Measurements from ENCODE around the gene DUSP6.

Gene DUSP6

DNA sequence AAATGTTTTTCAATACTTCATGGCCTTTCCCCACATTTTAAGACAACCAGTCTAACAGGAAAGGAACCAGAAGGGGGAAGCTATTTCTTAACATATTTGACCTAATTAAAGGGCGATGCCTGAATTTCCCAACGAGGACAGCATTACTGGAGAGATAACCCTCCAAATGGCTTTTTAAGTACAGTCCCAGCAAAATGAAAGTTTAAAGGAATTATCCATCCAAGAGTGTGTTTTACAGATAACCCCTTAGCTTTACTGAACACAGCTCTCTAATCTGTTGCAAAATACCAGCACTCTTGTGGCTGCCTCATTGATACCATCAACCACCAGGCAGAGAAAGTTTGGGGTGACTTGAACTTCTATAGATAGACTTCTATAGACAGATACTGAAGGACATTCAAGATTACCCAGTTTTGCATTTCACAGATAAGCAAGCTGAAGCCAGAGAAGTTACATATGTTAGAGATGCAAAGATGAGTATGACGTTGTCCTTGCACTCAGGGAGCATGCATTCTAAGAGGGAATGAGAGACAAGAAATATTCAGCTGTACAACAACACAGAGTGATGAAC, 41.3 kb upstream of the DUSP6 start:
- Histone ChIP-seq H3K23ac (ENCODE audit: low read length in 2 of 2) (no peak overlapping the region), H2BK12ac (ENCODE audit: low read length in 2 of 2) (no peak overlapping the region), H3K36me3 (ENCODE audit: control insufficient read depth in 1 of 2, insufficient read depth in 2 of 2, low read depth in 1 of 2, low read length in 2 of 2) (no peaks in the 10 kb centered on the region), H3K9ac (ENCODE audit: low read length) (no peak overlapping the region), H3K4me2 (ENCODE audit: low read length, poor library complexity, severe bottlenecking) (no peak overlapping the region), H3K9me3 (ENCODE audit: control insufficient read depth, low read length) (no peaks in the 10 kb centered on the region), H3K4me1 (ENCODE audit: control insufficient read depth, insufficient read depth, low read depth, low read length) (peaks cover 9% of the 10 kb centered on the region), H3K79me1 (replicated peaks; ENCODE audit: low read length, poor library complexity, severe bottlenecking) (no peaks in the 10 kb centered on the region), H2AK5ac (ENCODE audit: low read length, severe bottlenecking) (no peak overlapping the region), H3K27ac (ENCODE audit: low read length, poor library complexity, severe bottlenecking) (no peak overlapping the region), H2BK15ac (ENCODE audit: low read depth, poor library complexity, severe bottlenecking) (no peak overlapping the region), H2BK120ac (ENCODE audit: low read depth, low read length) (no peak overlapping the region), H3K18ac (ENCODE audit: low read depth in 1 of 2, low read length in 2 of 2) (no peak overlapping the region), H4K8ac (ENCODE audit: low read length) (no peak overlapping the region), H3K14ac (ENCODE audit: low read length in 2 of 2) (no peak overlapping the region), H3K4me3 (ENCODE audit: insufficient read depth in 1 of 2, low read depth in 1 of 2, low read length in 2 of 2) (no peak overlapping the region), H3K27me3 (ENCODE audit: control insufficient read depth in 1 of 2, insufficient read depth in 1 of 2, low read length in 2 of 2) (no peaks in the 10 kb centered on the region), H2AFZ (ENCODE audit: low read depth, low read length) (no peak overlapping the region), H2BK5ac (ENCODE audit: low read depth, low read length, poor library complexity, severe bottlenecking) (no peak overlapping the region), H4K91ac (ENCODE audit: low read length) (no peak overlapping the region), H3K4ac (ENCODE audit: low read depth in 1 of 2, low read length in 2 of 2) (no peak overlapping the region)
- DNase-seq = no peak
- 67% methylated on average over 3 of the region's 3 CpGs for WGBS

DNA sequence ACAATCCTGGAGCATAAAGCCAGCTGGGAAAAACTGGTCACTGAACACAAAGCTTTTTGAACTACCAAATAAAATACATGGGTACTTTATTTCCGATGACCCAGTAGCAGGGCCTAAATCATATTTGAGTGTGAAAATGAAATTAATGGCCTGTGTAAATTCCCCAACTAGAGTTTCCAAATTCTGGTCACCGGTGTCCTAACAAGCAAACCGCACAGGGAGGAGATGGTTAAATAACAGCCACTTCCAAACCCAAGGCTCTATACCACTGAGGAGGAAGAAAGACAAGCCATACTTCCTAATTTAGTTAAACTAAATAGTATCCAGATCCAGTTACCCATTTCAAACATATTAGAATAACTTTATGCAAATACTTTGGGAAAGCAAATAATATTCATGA, 40.1 kb upstream of the DUSP6 start:
- Histone ChIP-seq H2BK5ac (ENCODE audit: low read depth, low read length, poor library complexity, severe bottlenecking) (no peak overlapping the region), H3K23ac (ENCODE audit: low read length in 2 of 2) (no peak overlapping the region), H3K27ac (ENCODE audit: low read length, poor library complexity, severe bottlenecking) (no peak overlapping the region), H3K4ac (ENCODE audit: low read depth in 1 of 2, low read length in 2 of 2) (no peak overlapping the region), H3K18ac (ENCODE audit: low read depth in 1 of 2, low read length in 2 of 2) (no peak overlapping the region), H3K4me2 (ENCODE audit: low read length, poor library complexity, severe bottlenecking) (no peak overlapping the region), H2BK120ac (ENCODE audit: low read depth, low read length) (peak overlapping the region; percentile 27), H3K9ac (ENCODE audit: low read length) (no peak overlapping the region), H2BK12ac (ENCODE audit: low read length in 2 of 2) (no peak overlapping the region), H3K79me1 (replicated peaks; ENCODE audit: low read length, poor library complexity, severe bottlenecking) (no peaks in the 10 kb centered on the region), H3K27me3 (ENCODE audit: control insufficient read depth in 1 of 2, insufficient read depth in 1 of 2, low read length in 2 of 2) (no peaks in the 10 kb centered on the region), H4K91ac (ENCODE audit: low read length) (no peak overlapping the region), H2AK5ac (ENCODE audit: low read length, severe bottlenecking) (no peak overlapping the region), H4K8ac (ENCODE audit: low read length) (no peak overlapping the region), H3K36me3 (ENCODE audit: control insufficient read depth in 1 of 2, insufficient read depth in 2 of 2, low read depth in 1 of 2, low read length in 2 of 2) (no peaks in the 10 kb centered on the region), H2AFZ (ENCODE audit: low read depth, low read length) (no peak overlapping the region), H3K9me3 (ENCODE audit: control insufficient read depth, low read length) (no peaks in the 10 kb centered on the region), H3K14ac (ENCODE audit: low read length in 2 of 2) (no peak overlapping the region), H2BK15ac (ENCODE audit: low read depth, poor library complexity, severe bottlenecking) (no peak overlapping the region), H3K4me1 (ENCODE audit: control insufficient read depth, insufficient read depth, low read depth, low read length) (peaks cover 9% of the 10 kb centered on the region), H3K4me3 (ENCODE audit: insufficient read depth in 1 of 2, low read depth in 1 of 2, low read length in 2 of 2) (no peak overlapping the region)
- no peak for DNase-seq
- WGBS = 100% methylated on average over 3 of the region's 3 CpGs

DNA sequence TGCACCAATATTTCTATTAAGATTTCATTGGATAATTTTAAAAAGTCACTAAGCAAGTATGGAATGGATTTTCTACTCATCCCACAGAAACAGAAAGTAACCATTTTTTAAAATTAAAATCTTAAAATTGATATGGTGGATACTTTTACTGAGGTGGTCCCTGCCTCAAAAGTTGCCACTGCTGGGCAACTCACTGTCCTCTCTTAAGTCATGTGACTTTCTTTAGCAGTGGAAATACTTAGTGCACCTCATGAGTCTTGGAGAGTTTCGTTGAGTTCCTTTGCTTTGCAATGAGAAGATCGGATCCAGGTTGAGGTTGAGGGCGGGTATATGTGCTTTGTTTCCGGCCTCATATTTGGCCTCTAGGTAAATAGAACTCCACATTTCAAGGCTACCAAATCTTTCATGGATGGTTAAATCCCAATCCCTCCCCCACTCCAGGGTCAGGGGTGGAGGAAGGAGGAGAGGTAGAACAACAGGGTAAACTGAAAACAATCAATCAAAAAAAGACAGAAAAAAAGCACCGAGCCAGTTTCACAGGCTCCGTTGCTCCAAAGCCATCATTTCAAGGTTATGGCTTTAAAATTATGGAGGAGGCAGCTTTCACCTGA, 39.5 kb upstream of the DUSP6 start:
- Histone ChIP-seq H3K79me1 (replicated peaks; ENCODE audit: low read length, poor library complexity, severe bottlenecking) (no peaks in the 10 kb centered on the region), H3K14ac (ENCODE audit: low read length in 2 of 2) (no peak overlapping the region), H3K27me3 (ENCODE audit: control insufficient read depth in 1 of 2, insufficient read depth in 1 of 2, low read length in 2 of 2) (no peaks in the 10 kb centered on the region), H2BK15ac (ENCODE audit: low read depth, poor library complexity, severe bottlenecking) (no peak overlapping the region), H2AFZ (ENCODE audit: low read depth, low read length) (no peak overlapping the region), H3K9me3 (ENCODE audit: control insufficient read depth, low read length) (no peaks in the 10 kb centered on the region), H3K4me2 (ENCODE audit: low read length, poor library complexity, severe bottlenecking) (no peak overlapping the region), H2BK120ac (ENCODE audit: low read depth, low read length) (peak overlapping the region; percentile 27), H3K4me3 (ENCODE audit: insufficient read depth in 1 of 2, low read depth in 1 of 2, low read length in 2 of 2) (no peak overlapping the region), H3K23ac (ENCODE audit: low read length in 2 of 2) (no peak overlapping the region), H2BK12ac (ENCODE audit: low read length in 2 of 2) (peak overlapping the region in 1 of 2 experiments; percentile 87), H4K91ac (ENCODE audit: low read length) (no peak overlapping the region), H3K36me3 (ENCODE audit: control insufficient read depth in 1 of 2, insufficient read depth in 2 of 2, low read depth in 1 of 2, low read length in 2 of 2) (no peaks in the 10 kb centered on the region), H3K4me1 (ENCODE audit: control insufficient read depth, insufficient read depth, low read depth, low read length) (peaks cover 9% of the 10 kb centered on the region), H4K8ac (ENCODE audit: low read length) (no peak overlapping the region), H3K27ac (ENCODE audit: low read length, poor library complexity, severe bottlenecking) (no peak overlapping the region), H3K9ac (ENCODE audit: low read length) (no peak overlapping the region), H2AK5ac (ENCODE audit: low read length, severe bottlenecking) (peak overlapping the region; percentile 78), H3K18ac (ENCODE audit: low read depth in 1 of 2, low read length in 2 of 2) (no peak overlapping the region), H3K4ac (ENCODE audit: low read depth in 1 of 2, low read length in 2 of 2) (no peak overlapping the region), H2BK5ac (ENCODE audit: low read depth, low read length, poor library complexity, severe bottlenecking) (no peak overlapping the region)
- no peak for DNase-seq
- WGBS = 96% methylated on average over 4 of the region's 6 CpGs

DNA sequence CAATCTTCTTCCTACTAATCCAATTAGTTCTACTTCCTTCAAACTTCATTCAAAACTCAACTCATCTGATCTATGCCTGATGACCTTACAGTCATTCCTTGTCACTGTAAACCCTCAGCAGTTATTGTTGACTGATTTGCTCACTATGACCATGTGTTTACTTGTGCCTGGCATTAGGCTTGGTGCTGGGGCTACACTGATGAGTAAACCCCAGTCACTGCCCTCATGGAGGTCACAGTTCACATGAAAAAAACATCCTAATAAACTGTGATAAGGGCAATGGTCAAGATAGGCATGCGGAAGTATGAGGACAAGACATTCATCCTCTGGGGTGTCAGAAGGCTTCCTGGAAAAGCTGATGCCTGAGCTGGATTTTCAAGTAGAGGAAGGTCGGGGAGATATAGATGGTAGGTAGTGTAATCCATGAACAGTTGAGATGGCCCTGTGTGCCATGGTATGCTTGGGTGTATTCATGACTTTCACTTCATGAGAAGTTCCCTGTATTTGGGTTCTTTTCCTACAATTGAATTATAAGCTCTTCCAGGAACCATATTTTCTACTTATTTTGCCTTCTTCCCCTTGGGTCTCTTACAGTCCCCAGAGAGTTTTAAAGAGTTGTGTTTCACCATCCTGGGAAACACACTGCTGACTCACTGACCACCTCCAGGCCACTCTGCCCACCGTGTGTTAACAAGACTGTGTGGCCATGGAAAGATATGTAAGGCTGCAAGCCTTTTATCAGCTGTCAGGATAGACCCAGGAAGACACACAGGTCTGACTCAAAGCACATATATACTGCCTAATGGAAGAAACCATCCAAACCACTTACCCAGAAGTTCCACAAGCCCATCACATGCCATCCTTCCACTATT, 38.7 kb upstream of the DUSP6 start:
- H3K9me3 ChIP-seq (ENCODE audit: control insufficient read depth, low read length) = no peaks in the 10 kb centered on the region
- H2AFZ ChIP-seq (ENCODE audit: low read depth, low read length) = no peak overlapping the region
- no peak overlapping the region for H3K4me2 ChIP-seq (ENCODE audit: low read length, poor library complexity, severe bottlenecking)
- no peaks in the 10 kb centered on the region for H3K27me3 ChIP-seq (ENCODE audit: control insufficient read depth in 1 of 2, insufficient read depth in 1 of 2, low read length in 2 of 2)
- no peaks in the 10 kb centered on the region for H3K79me1 ChIP-seq (replicated peaks; ENCODE audit: low read length, poor library complexity, severe bottlenecking)
- H2AK5ac ChIP-seq (ENCODE audit: low read length, severe bottlenecking) = peak overlapping the region; percentile 89
- peak overlapping the region; percentile 6 to 82 for H3K18ac ChIP-seq (ENCODE audit: low read depth in 1 of 2, low read length in 2 of 2)
- H3K9ac ChIP-seq (ENCODE audit: low read length) = no peak overlapping the region
- H3K23ac ChIP-seq (ENCODE audit: low read length in 2 of 2) = no peak overlapping the region
- H3K14ac ChIP-seq (ENCODE audit: low read length in 2 of 2) = no peak overlapping the region
- H3K4me1 ChIP-seq (ENCODE audit: control insufficient read depth, insufficient read depth, low read depth, low read length) = peaks cover 9% of the 10 kb centered on the region
- WGBS = 20% methylated on average over 3 of the region's 3 CpGs
- no peaks in the 10 kb centered on the region for H3K36me3 ChIP-seq (ENCODE audit: control insufficient read depth in 1 of 2, insufficient read depth in 2 of 2, low read depth in 1 of 2, low read length in 2 of 2)
- H2BK5ac ChIP-seq (ENCODE audit: low read depth, low read length, poor library complexity, severe bottlenecking) = no peak overlapping the region
- peak overlapping the region; percentile 85 for H3K27ac ChIP-seq (ENCODE audit: low read length, poor library complexity, severe bottlenecking)
- H4K8ac ChIP-seq (ENCODE audit: low read length) = peak overlapping the region; percentile 57
- peak overlapping the region in 1 of 2 experiments; percentile 87 for H2BK12ac ChIP-seq (ENCODE audit: low read length in 2 of 2)
- H2BK120ac ChIP-seq (ENCODE audit: low read depth, low read length) = peak overlapping the region; percentile 37
- no peak overlapping the region for H3K4me3 ChIP-seq (ENCODE audit: insufficient read depth in 1 of 2, low read depth in 1 of 2, low read length in 2 of 2)
- peak overlapping the region; percentile 40 for H4K91ac ChIP-seq (ENCODE audit: low read length)
- H2BK15ac ChIP-seq (ENCODE audit: low read depth, poor library complexity, severe bottlenecking) = no peak overlapping the region
- peak; percentile 95 for DNase-seq
- H3K4ac ChIP-seq (ENCODE audit: low read depth in 1 of 2, low read length in 2 of 2) = peak overlapping the region in 1 of 2 experiments; percentile 17
